Memory B cell (primary cell): ENCODE measurements around the gene GALNT14.
"Not testable (repeated sequence)": the region's sequence is repeated elsewhere in the genome, so short reads cannot be mapped to it uniquely, and the experiment has no call there.

Experiments used
- ATAC-seq: fragments of 150-1000 bp; cut with Tn5 transposase; 2 replicates; pipeline ENCODE4 v1.10.0; 2021; ENCODE audit warnings: low read depth, mild to moderate bottlenecking, moderate library complexity
- DNase-seq, 2 donors: peaks; one replicate each; pipeline ENCODE4 v3.0.0; 2022; ENCODE audit warnings: low spot score in 2 of 2
- H3K27ac Mint-ChIP-seq: one replicate; pipeline ENCODE4 v1.8.0; 2022; ENCODE audit warnings: mild to moderate bottlenecking, moderate library complexity, mixed read lengths
- H3K27me3 Mint-ChIP-seq: one replicate; pipeline ENCODE4 v1.8.0; 2022; ENCODE audit warnings: mixed read lengths
- H3K36me3 Mint-ChIP-seq: one replicate; pipeline ENCODE4 v1.8.0; 2022; ENCODE audit warnings: mild to moderate bottlenecking, mixed read lengths
- H3K4me1 Mint-ChIP-seq: one replicate; pipeline ENCODE4 v1.8.0; 2022; ENCODE audit warnings: mixed read lengths
- H3K4me3 Mint-ChIP-seq: one replicate; pipeline ENCODE4 v1.8.0; 2022; ENCODE audit warnings: mild to moderate bottlenecking, moderate library complexity, mixed read lengths
- H3K9me3 Mint-ChIP-seq: one replicate; pipeline ENCODE4 v1.8.0; 2022; ENCODE audit warnings: mixed read lengths

The GALNT14 gene

GRCh38 chr2:30930716-30931115 is 207.5 kb downstream of the GALNT14 start:
- ATAC-seq (no peak), DNase-seq (no peak)
- Mint-ChIP-seq H3K4me1 (no peaks in the 10 kb centered on the region), H3K4me3 (no peak overlapping the region), H3K27ac (no peak overlapping the region), H3K9me3 (no peaks in the 10 kb centered on the region), H3K36me3 (no peaks in the 10 kb centered on the region), H3K27me3 (no peaks in the 10 kb centered on the region)

DNA sequence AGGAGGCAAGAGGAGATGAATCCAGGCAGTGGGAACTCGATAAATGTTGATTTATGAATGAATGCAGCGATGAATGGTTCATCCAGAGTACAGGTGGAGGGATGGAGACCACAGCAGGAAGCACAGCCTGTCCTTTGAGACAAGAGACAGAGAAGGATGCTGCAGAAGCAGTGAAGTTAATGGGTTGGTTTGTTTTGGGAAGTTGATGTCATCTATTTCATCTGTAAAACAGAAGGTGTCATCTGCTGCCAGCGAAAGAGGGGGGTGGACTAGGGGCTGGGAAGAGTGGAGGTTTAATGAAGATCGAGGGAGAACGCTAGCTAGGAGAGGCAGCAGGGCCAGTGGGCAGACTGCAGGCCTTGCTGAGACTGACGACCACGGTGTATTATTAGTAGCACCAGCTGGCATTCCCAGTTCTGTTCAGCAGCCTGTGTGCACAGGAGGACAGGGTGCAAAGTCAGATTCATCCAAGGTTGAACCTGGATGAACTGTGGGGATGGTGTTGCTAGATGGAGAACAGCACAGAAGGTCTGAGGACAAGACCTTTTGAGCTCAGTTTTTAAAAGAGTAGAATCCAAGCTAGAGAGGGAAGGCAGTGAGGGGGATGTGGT is 210.7 kb downstream of the GALNT14 start:
- no peaks in the 10 kb centered on the region for H3K4me1 Mint-ChIP-seq

DNA sequence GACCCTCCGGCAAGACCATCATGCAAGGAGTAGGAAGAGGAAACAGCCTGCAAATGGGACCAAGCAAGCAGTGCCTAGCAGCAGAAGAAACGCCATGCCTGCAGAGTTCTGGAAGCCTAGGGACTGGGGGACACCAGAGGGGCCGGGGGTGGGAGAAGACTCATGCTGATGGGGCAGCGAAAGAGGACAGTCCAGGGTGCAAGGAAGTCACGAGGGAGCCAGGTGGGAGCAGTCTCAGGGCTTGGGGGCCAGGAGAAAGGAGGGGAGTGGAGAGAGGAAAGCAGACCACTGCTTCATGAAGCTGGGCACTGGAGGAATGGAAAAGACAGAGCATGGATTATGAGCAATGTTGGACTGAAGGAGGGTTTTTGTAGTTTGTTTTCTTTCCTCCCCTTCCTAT is 211.6 kb downstream of the GALNT14 start:
- DNase-seq (no peak), ATAC-seq (no peak)
- H3K36me3 Mint-ChIP-seq: no peaks in the 10 kb centered on the region
- H3K9me3 Mint-ChIP-seq: no peaks in the 10 kb centered on the region
- no peaks in the 10 kb centered on the region for H3K4me1 Mint-ChIP-seq
- no peak overlapping the region for H3K27ac Mint-ChIP-seq
- H3K4me3 Mint-ChIP-seq: no peak overlapping the region
- H3K27me3 Mint-ChIP-seq: no peaks in the 10 kb centered on the region

More for the DNA sequence above, 210.7 kb downstream of the GALNT14 start:
- ATAC-seq: no peak
- H3K36me3 Mint-ChIP-seq: no peaks in the 10 kb centered on the region
- H3K4me3 Mint-ChIP-seq: no peak overlapping the region
- DNase-seq: no peak
- no peaks in the 10 kb centered on the region for H3K27me3 Mint-ChIP-seq
- H3K9me3 Mint-ChIP-seq: no peaks in the 10 kb centered on the region
- no peak overlapping the region for H3K27ac Mint-ChIP-seq

DNA sequence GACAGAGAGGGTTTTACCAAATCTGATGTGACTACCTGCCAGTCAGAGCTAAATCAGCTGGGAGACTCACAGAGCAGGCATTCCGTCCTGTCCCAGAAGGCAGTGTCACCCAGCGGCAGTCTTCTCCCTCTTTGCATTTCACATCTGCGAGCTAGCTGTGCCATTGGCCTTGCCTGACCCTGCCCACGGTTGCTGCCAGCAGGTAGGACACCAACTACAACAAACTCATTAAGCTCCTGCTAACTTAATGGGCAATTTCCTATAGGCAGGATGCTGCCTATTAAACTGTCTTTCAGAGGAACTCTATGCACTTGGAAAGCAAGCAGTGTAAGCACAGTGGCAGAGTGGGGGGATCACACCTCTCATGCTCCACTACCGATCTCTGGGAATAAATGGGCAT is 214.6 kb downstream of the GALNT14 start:
- H3K27ac Mint-ChIP-seq: no peak overlapping the region
- H3K9me3 Mint-ChIP-seq: no peaks in the 10 kb centered on the region
- no peak for ATAC-seq
- no peaks in the 10 kb centered on the region for H3K36me3 Mint-ChIP-seq
- H3K4me1 Mint-ChIP-seq: no peaks in the 10 kb centered on the region
- no peak overlapping the region for H3K4me3 Mint-ChIP-seq
- H3K27me3 Mint-ChIP-seq: no peaks in the 10 kb centered on the region
- no peak for DNase-seq

DNA sequence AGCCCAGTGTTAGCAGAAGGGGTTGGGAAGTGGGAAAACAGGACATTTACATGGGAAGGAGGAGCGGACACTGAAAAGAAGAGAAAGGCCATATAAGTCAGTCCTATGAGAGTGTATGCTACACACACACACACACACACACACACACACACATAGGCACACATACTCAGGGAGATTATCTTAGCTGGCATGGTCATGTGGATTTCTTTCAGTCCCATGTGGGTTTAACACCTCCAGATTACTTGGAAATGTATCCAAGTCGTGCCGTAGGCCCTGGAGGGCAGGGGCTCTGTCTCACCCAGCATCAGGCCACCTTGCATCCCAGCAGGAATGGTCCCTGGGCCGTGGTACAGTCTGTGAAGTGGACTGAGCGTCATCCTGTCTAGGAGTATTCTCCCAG is 217.7 kb downstream of the GALNT14 start:
- no peak overlapping the region for H3K4me3 Mint-ChIP-seq
- no peaks in the 10 kb centered on the region for H3K9me3 Mint-ChIP-seq
- no peaks in the 10 kb centered on the region for H3K4me1 Mint-ChIP-seq
- DNase-seq (no peak), ATAC-seq (no peak)
- H3K27ac Mint-ChIP-seq: no peak overlapping the region
- no peaks in the 10 kb centered on the region for H3K27me3 Mint-ChIP-seq
- H3K36me3 Mint-ChIP-seq: no peaks in the 10 kb centered on the region

DNA sequence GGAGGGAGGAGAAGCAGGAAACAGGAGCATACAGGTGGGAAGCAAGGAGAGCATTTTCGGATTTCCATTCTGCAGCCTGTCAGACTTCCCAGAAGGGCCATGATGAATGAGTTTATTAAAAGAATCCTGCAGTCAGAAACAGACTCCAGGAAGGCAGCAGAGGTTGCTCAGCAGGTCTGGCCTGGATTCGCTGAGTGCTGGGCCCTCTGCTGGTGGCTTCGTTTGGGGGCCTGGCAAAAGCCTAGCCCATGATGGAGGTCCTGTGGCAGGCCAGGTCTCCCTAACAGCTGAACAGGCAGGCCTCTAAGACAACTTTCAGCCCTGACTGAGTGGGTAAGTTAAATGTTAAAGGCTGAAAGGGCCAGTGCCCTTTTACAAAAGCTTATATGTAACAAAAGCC is 222.8 kb downstream of the GALNT14 start:
- no peak overlapping the region for H3K4me3 Mint-ChIP-seq
- no peak overlapping the region for H3K27ac Mint-ChIP-seq
- no peaks in the 10 kb centered on the region for H3K36me3 Mint-ChIP-seq
- H3K4me1 Mint-ChIP-seq: no peaks in the 10 kb centered on the region
- DNase-seq: no peak
- no peaks in the 10 kb centered on the region for H3K27me3 Mint-ChIP-seq
- H3K9me3 Mint-ChIP-seq: no peaks in the 10 kb centered on the region
- ATAC-seq: no peak

DNA sequence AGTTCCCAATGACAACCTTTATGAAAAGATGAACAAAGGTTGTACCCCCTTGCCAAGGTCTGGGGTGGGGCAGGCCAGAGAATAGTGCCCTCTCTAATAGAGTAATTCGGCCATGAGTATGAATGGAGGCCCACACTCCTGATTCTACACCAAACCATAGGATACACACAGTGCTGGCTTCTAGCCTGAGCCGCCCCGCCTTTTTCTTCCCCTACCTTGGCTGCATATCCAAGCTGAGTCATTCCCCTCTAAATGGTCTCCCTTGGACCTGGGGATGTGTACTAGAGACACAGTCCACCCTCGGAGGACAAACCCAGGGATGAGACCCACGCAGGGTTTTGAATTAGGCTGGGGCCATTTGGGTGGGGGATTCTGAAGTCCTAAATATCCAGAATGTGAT is 223.8 kb downstream of the GALNT14 start:
- Mint-ChIP-seq H3K27ac (no peak overlapping the region), H3K4me1 (no peaks in the 10 kb centered on the region), H3K9me3 (no peaks in the 10 kb centered on the region), H3K36me3 (no peaks in the 10 kb centered on the region), H3K27me3 (no peaks in the 10 kb centered on the region), H3K4me3 (no peak overlapping the region)
- no peak for DNase-seq
- no peak for ATAC-seq

GRCh38 chr2:30912056-30912455 is 226.2 kb downstream of the GALNT14 start:
- H3K27ac Mint-ChIP-seq: no peak overlapping the region
- ATAC-seq (no peak), DNase-seq (no peak)
- no peaks in the 10 kb centered on the region for H3K27me3 Mint-ChIP-seq
- H3K36me3 Mint-ChIP-seq: no peaks in the 10 kb centered on the region
- H3K4me3 Mint-ChIP-seq: no peak overlapping the region
- H3K4me1 Mint-ChIP-seq: no peaks in the 10 kb centered on the region
- no peaks in the 10 kb centered on the region for H3K9me3 Mint-ChIP-seq

- ATAC-seq (no peak), DNase-seq (no peak)
- H3K36me3 Mint-ChIP-seq: peaks cover 2% of the 10 kb centered on the region
- no peak overlapping the region for H3K27ac Mint-ChIP-seq
- no peaks in the 10 kb centered on the region for H3K27me3 Mint-ChIP-seq
- no peaks in the 10 kb centered on the region for H3K4me1 Mint-ChIP-seq
- no peaks in the 10 kb centered on the region for H3K9me3 Mint-ChIP-seq
- no peak overlapping the region for H3K4me3 Mint-ChIP-seq
These were observed 226.9 kb downstream of the GALNT14 start for GRCh38 chr2:30911327-30911726.

DNA sequence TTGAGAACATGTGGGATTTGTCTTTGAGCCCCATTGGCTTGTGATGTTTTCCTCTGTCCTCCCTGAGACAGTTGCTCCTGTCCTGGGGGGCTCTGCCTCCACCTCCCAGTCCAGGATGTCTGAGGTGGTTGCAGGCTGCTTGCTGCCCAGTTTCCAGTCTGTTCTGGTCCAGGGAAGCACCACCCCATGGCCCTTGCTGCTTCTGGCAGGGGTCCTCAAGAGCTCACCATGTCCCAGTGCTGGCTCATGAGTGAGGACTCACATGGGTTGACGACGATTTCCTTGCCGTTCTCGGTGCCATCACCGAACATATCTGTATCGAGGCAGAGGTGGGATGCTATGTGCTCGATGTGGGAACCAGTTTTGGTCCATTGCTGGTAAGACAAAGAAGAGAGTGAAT is 227.6 kb downstream of the GALNT14 start:
- H3K4me1 Mint-ChIP-seq: no peaks in the 10 kb centered on the region

GRCh38 chr2:30904437-30904836 is 233.8 kb downstream of the GALNT14 start:
- not testable (repeated sequence) for H3K4me3 Mint-ChIP-seq, H3K27ac Mint-ChIP-seq, H3K9me3 Mint-ChIP-seq, H3K27me3 Mint-ChIP-seq, ATAC-seq, DNase-seq, H3K36me3 Mint-ChIP-seq, H3K4me1 Mint-ChIP-seq

More for the DNA sequence above, 227.6 kb downstream of the GALNT14 start:
- H3K36me3 Mint-ChIP-seq: peaks cover 2% of the 10 kb centered on the region
- DNase-seq (no peak), ATAC-seq (no peak)
- H3K4me3 Mint-ChIP-seq: no peak overlapping the region
- no peak overlapping the region for H3K27ac Mint-ChIP-seq
- no peaks in the 10 kb centered on the region for H3K27me3 Mint-ChIP-seq
- no peaks in the 10 kb centered on the region for H3K9me3 Mint-ChIP-seq

DNA sequence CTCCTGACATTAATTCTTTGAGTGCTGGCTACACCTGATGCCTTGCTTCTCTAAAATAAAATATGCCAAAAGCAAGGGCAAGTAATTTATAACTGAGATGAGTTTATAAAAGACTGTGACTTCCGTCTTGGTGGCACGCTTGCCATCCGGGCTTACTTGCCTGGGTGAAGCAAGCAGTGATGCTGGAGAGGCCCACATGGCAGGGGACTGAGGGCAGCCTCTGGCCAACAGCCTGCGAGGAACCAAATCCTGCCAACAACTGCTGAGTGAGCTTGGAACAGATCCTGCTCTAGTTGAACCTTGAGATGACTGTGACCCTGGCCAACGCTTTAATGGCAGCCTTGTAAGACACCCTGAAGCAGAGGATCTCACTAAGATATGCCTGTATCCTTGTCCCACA is 234.9 kb downstream of the GALNT14 start:
- no peak overlapping the region for H3K27ac Mint-ChIP-seq
- DNase-seq: no peak
- no peaks in the 10 kb centered on the region for H3K9me3 Mint-ChIP-seq
- peaks cover 3% of the 10 kb centered on the region for H3K36me3 Mint-ChIP-seq
- ATAC-seq: no peak
- H3K4me3 Mint-ChIP-seq: no peak overlapping the region
- no peaks in the 10 kb centered on the region for H3K4me1 Mint-ChIP-seq
- no peaks in the 10 kb centered on the region for H3K27me3 Mint-ChIP-seq

DNA sequence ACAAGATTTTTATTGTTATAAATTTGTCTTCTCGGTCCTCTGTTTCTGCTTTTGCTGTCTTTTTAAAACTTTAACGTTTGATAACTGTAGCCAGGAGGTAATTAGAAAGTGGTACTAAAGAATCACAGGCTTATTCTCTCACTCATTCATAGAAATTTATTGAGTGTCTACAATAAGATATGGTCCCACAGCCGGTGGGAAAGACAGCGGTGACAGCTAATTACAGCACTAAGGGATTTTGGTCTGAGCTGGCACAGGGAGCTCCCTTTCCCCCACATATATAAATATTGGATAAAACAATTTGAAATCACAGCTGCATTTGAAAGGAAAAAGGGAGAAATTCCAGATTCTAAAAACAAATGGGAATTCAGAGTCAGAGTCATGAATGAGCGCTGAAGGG is 237.9 kb downstream of the GALNT14 start:
- ATAC-seq (no peak), DNase-seq (no peak)
- H3K4me1 Mint-ChIP-seq: no peaks in the 10 kb centered on the region
- peaks cover 2% of the 10 kb centered on the region for H3K9me3 Mint-ChIP-seq
- H3K4me3 Mint-ChIP-seq: no peak overlapping the region
- peaks cover 2% of the 10 kb centered on the region for H3K36me3 Mint-ChIP-seq
- no peak overlapping the region for H3K27ac Mint-ChIP-seq
- no peaks in the 10 kb centered on the region for H3K27me3 Mint-ChIP-seq

GRCh38 chr2:30899516-30900054 is 238.7 kb downstream of the GALNT14 start:
- Mint-ChIP-seq H3K4me3 (no peak overlapping the region), H3K4me1 (no peaks in the 10 kb centered on the region), H3K9me3 (peaks cover 2% of the 10 kb centered on the region), H3K27ac (no peak overlapping the region), H3K27me3 (no peaks in the 10 kb centered on the region), H3K36me3 (no peaks in the 10 kb centered on the region)
- no peak for DNase-seq
- no peak for ATAC-seq

DNA sequence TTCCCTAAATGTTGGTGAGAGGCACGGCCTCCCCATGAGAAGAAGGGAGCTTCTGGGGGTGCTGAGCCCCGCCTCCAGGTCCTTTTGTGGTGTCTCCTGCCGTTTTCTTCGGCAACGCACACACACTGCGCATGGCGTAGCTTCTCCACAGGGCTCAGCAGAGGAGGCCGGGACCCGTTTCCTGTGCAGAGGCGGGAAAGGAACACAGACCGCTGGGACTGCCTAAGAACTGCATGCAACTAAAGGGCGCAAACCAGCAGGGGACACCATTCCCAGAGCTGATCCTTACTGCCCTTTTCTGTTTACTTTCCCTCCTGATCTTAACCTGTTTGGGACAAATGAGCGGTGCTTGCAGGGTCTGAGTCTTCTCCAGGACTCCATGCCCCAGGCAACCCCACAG is 240.7 kb downstream of the GALNT14 start:
- H3K27me3 Mint-ChIP-seq: no peaks in the 10 kb centered on the region
- no peak overlapping the region for H3K27ac Mint-ChIP-seq
- H3K4me3 Mint-ChIP-seq: no peak overlapping the region
- peaks cover 4% of the 10 kb centered on the region for H3K9me3 Mint-ChIP-seq
- no peaks in the 10 kb centered on the region for H3K4me1 Mint-ChIP-seq
- DNase-seq (no peak), ATAC-seq (no peak)
- no peaks in the 10 kb centered on the region for H3K36me3 Mint-ChIP-seq
